NCI-H187 (cell line): ENCODE data around the gene TTBK1.
A peak's percentile ranks its signal among the peaks of the same experiment; 100 is the strongest.

Experiments used
- DNase-seq, 2 experiments: peaks; one replicate each; lab custom pipeline; 2025; lab: John Stamatoyannopoulos, UW

The TTBK1 gene

GRCh38 chr6:43223175-43223574, 20.1 kb upstream of the TTBK1 start:
- no peak for DNase-seq

GRCh38 chr6:43226192-43226851, 17.0 kb upstream of the TTBK1 start:
- DNase-seq: no peak

GRCh38 chr6:43228951-43229802, 14.1 kb upstream of the TTBK1 start, which contains the start of gene DNPH1:
Gene DNPH1, minus strand, starts transcription at chr6:43229481. Its CDS starts 25 bp downstream, at chr6:43229456.
- peak; percentile 20 to 24 for DNase-seq

GRCh38 chr6:43229803-43230620, 13.3 kb upstream of the TTBK1 start:
- no peak for DNase-seq

GRCh38 chr6:43231053-43231452, 12.2 kb upstream of the TTBK1 start:
- no peak for DNase-seq

- DNase-seq: no peak
These were observed 11.4 kb upstream of the TTBK1 start for GRCh38 chr6:43231735-43232450.

GRCh38 chr6:43235841-43236240, 7.4 kb upstream of the TTBK1 start:
- DNase-seq: no peak

- no peak for DNase-seq
These were observed 4.2 kb upstream of the TTBK1 start for GRCh38 chr6:43239054-43239453.

- no peak for DNase-seq
These were observed 2.3 kb upstream of the TTBK1 start for GRCh38 chr6:43240950-43241349.

GRCh38 chr6:43241446-43241845, 1.8 kb upstream of the TTBK1 start:
- no peak for DNase-seq

- DNase-seq: no peak
These were observed 512 bp downstream of the TTBK1 start for GRCh38 chr6:43243664-43244321.

- peak in 1 of 2 experiments; percentile 27 for DNase-seq
These were observed 3.2 kb downstream of the TTBK1 start for GRCh38 chr6:43246301-43247113.

- DNase-seq: peak; percentile 27 to 79
These were observed 4.1 kb downstream of the TTBK1 start for GRCh38 chr6:43247114-43247999.

- DNase-seq: no peak
These were observed 4.8 kb downstream of the TTBK1 start for GRCh38 chr6:43248101-43248500.

- DNase-seq: no peak
These were observed 5.5 kb downstream of the TTBK1 start for GRCh38 chr6:43248791-43249190.

- DNase-seq: no peak
These were observed 7.7 kb downstream of the TTBK1 start for GRCh38 chr6:43250992-43251373.

GRCh38 chr6:43253401-43253800, 10.1 kb downstream of the TTBK1 start:
- no peak for DNase-seq

- DNase-seq: no peak
These were observed 11.0 kb downstream of the TTBK1 start for GRCh38 chr6:43254138-43254817.

- no peak for DNase-seq
These were observed 11.6 kb downstream of the TTBK1 start for GRCh38 chr6:43254846-43255245.
